Measurements from ENCODE around the gene DTX2.
"Not testable (repeated sequence)": the region's sequence is repeated elsewhere in the genome, so short reads cannot be mapped to it uniquely, and the experiment has no call there.

The DTX2 gene

GRCh38 chr7:76513817-76514799 lies 52.6 kb downstream of the DTX2 start:
- intact Hi-C loops (cut with DNase I; ENCODE audit: low total_unique reads) = no loop called here
- no peaks in the 10 kb centered on the region for H3K36me3 ChIP-seq
- no peak for TF ChIP-seq CTCF (IDR thresholded peaks at IDR 0.05)
- DNase-seq = peak in 1 of 2 donors; percentile 59
- H3K9me3 ChIP-seq = no peaks in the 10 kb centered on the region
- no peak overlapping the region for H3K4me3 ChIP-seq
- H3K27me3 ChIP-seq = peaks cover 0 to 18% of the 10 kb centered on the region in 2 donors
- no peak overlapping the region for H3K27ac ChIP-seq
- peaks cover 0 to 7% (median 2%) of the 10 kb centered on the region in 4 donors for H3K4me1 ChIP-seq

- H3K4me3 ChIP-seq = no peak overlapping the region
- peak in 1 of 2 donors; percentile 48 for DNase-seq
- no peak overlapping the region for H3K27ac ChIP-seq
- H3K27me3 ChIP-seq = peaks cover 0 to 18% of the 10 kb centered on the region in 2 donors
- no peak for TF ChIP-seq CTCF (IDR thresholded peaks at IDR 0.05)
- H3K36me3 ChIP-seq = no peaks in the 10 kb centered on the region
- H3K9me3 ChIP-seq = no peaks in the 10 kb centered on the region
- H3K4me1 ChIP-seq = peaks cover 0 to 4% (median 2%) of the 10 kb centered on the region in 4 donors
- intact Hi-C loops (cut with DNase I; ENCODE audit: low total_unique reads) = no loop called here
Observed at GRCh38 chr7:76514926-76515771, 53.6 kb downstream of the DTX2 start.

- no peaks in the 10 kb centered on the region for H3K36me3 ChIP-seq
- H3K27ac ChIP-seq = no peak overlapping the region
- intact Hi-C loops (cut with DNase I; ENCODE audit: low total_unique reads) = no loop called here
- H3K9me3 ChIP-seq = no peaks in the 10 kb centered on the region
- peaks cover 0 to 4% (median 0%) of the 10 kb centered on the region in 4 donors for H3K4me1 ChIP-seq
- H3K4me3 ChIP-seq = no peak overlapping the region
- peaks cover 0 to 18% of the 10 kb centered on the region in 2 donors for H3K27me3 ChIP-seq
- no peak for DNase-seq
- TF ChIP-seq CTCF (IDR thresholded peaks at IDR 0.05) = peak; percentile 82 to 94
Observed at GRCh38 chr7:76515999-76516443, 54.5 kb downstream of the DTX2 start.

GRCh38 chr7:76516932-76517331 lies 55.4 kb downstream of the DTX2 start:
- peaks cover 0 to 18% of the 10 kb centered on the region in 2 donors for H3K27me3 ChIP-seq
- H3K36me3 ChIP-seq; H3K4me3 ChIP-seq; H3K27ac ChIP-seq; DNase-seq; H3K9me3 ChIP-seq; H3K4me1 ChIP-seq; intact Hi-C loops (cut with DNase I; ENCODE audit: low total_unique reads): not testable (repeated sequence)

GRCh38 chr7:76526183-76526582 lies 64.7 kb downstream of the DTX2 start:
- H3K27me3 ChIP-seq; H3K27ac ChIP-seq; intact Hi-C loops (cut with DNase I; ENCODE audit: low total_unique reads); DNase-seq; H3K36me3 ChIP-seq; H3K4me3 ChIP-seq; H3K4me1 ChIP-seq; H3K9me3 ChIP-seq: not testable (repeated sequence)

GRCh38 chr7:76531643-76532042 lies 70.1 kb downstream of the DTX2 start:
- H3K27ac ChIP-seq; H3K4me1 ChIP-seq; H3K9me3 ChIP-seq; H3K4me3 ChIP-seq; DNase-seq; H3K27me3 ChIP-seq; H3K36me3 ChIP-seq; intact Hi-C loops (cut with DNase I; ENCODE audit: low total_unique reads): not testable (repeated sequence)

GRCh38 chr7:76543197-76543596 lies 81.7 kb downstream of the DTX2 start, which contains the start of gene SPDYE16:
TSS of gene SPDYE16 (minus strand) at chr7:76543297. CDS start at chr7:76541459, 1,838 bp downstream.
- H3K9me3 ChIP-seq; H3K36me3 ChIP-seq; H3K4me3 ChIP-seq; H3K27me3 ChIP-seq; DNase-seq; H3K4me1 ChIP-seq; H3K27ac ChIP-seq; intact Hi-C loops (cut with DNase I; ENCODE audit: low total_unique reads): not testable (repeated sequence)

GRCh38 chr7:76549025-76549854 lies 87.7 kb downstream of the DTX2 start:
- H3K36me3 ChIP-seq; intact Hi-C loops (cut with DNase I; ENCODE audit: low total_unique reads); H3K9me3 ChIP-seq; H3K4me1 ChIP-seq; H3K27me3 ChIP-seq: not testable (repeated sequence)
- Histone ChIP-seq H3K27ac (peak overlapping the region; percentile 91 to 97), H3K4me3 (peak overlapping the region; percentile 79 to 95)
- peak; percentile 92 to 95 for DNase-seq

- DNase-seq = not testable (repeated sequence)
Observed at GRCh38 chr7:76549855-76550248, 88.3 kb downstream of the DTX2 start.

GRCh38 chr7:76551992-76552391 lies 90.5 kb downstream of the DTX2 start:
- DNase-seq; H3K27me3 ChIP-seq; H3K9me3 ChIP-seq; H3K4me3 ChIP-seq; H3K4me1 ChIP-seq; H3K36me3 ChIP-seq; intact Hi-C loops (cut with DNase I; ENCODE audit: low total_unique reads); H3K27ac ChIP-seq: not testable (repeated sequence)

More at GRCh38 chr7:76549855-76550248, 88.3 kb downstream of the DTX2 start:
- H3K4me1 ChIP-seq; H3K9me3 ChIP-seq; intact Hi-C loops (cut with DNase I; ENCODE audit: low total_unique reads); H3K36me3 ChIP-seq; H3K27me3 ChIP-seq: not testable (repeated sequence)
- Histone ChIP-seq H3K27ac (peak overlapping the region; percentile 91 to 97), H3K4me3 (peak overlapping the region; percentile 79 to 95)

All from tibial artery (tissue), 4 donors.